ENCODE results near the gene SCAP.

- TF ChIP-seq CTCF (IDR thresholded peaks at IDR 0.05 in 8 of 11, conservative IDR thresholded peaks at IDR 0.05 in 3 of 11) (no peak), POLR2A (IDR thresholded peaks at IDR 0.05) (no peak), POLR2AphosphoS5 (IDR thresholded peaks at IDR 0.05) (no peak)
Measured at GRCh38 chr3:47491777-47492176, 16.0 kb upstream of the SCAP start.

Measured in spleen (tissue), 7 donors.